HG03045 (cell line): ENCODE data around the gene HOMER2.
"Not testable (repeated sequence)": the region's sequence is repeated elsewhere in the genome, so short reads cannot be mapped to it uniquely, and the experiment has no call there.

Experiments
- ATAC-seq: cut with Tn5 transposase; IDR thresholded peaks from one replicate; pipeline ENCODE4 v1.9.1; 2021; ENCODE audit warnings: mild to moderate bottlenecking, moderate library complexity; ENCODE audit not compliant: unreplicated experiment

Gene HOMER2

GRCh38 chr15:82966671-82967071, 14.2 kb upstream of the HOMER2 start:
- ATAC-seq = peak; percentile 83

GRCh38 chr15:82964890-82965289, 12.4 kb upstream of the HOMER2 start:
- no peak for ATAC-seq

GRCh38 chr15:82963471-82964341, 11.2 kb upstream of the HOMER2 start:
- ATAC-seq = no peak

GRCh38 chr15:82960766-82961165, 8.2 kb upstream of the HOMER2 start:
- ATAC-seq = no peak

- ATAC-seq = no peak
Observed at GRCh38 chr15:82959423-82959822, 6.9 kb upstream of the HOMER2 start.

GRCh38 chr15:82958638-82959037, 6.1 kb upstream of the HOMER2 start:
- ATAC-seq = no peak

GRCh38 chr15:82951472-82952157, 905 bp downstream of the HOMER2 start:
- no peak for ATAC-seq

GRCh38 chr15:82950746-82951370, 1.7 kb downstream of the HOMER2 start:
- no peak for ATAC-seq

- ATAC-seq = no peak
Observed at GRCh38 chr15:82950295-82950694, 2.2 kb downstream of the HOMER2 start.

GRCh38 chr15:82946155-82946701, 6.3 kb downstream of the HOMER2 start:
- no peak for ATAC-seq

GRCh38 chr15:82945326-82945725, 7.2 kb downstream of the HOMER2 start:
- no peak for ATAC-seq

- ATAC-seq = no peak
Observed at GRCh38 chr15:82944821-82945220, 7.7 kb downstream of the HOMER2 start.

- no peak for ATAC-seq
Observed at GRCh38 chr15:82944056-82944455, 8.5 kb downstream of the HOMER2 start.

- ATAC-seq = no peak
Observed at GRCh38 chr15:82943176-82943575, 9.3 kb downstream of the HOMER2 start.

- no peak for ATAC-seq
Observed at GRCh38 chr15:82942691-82943090, 9.8 kb downstream of the HOMER2 start.

GRCh38 chr15:82939678-82940077, 12.8 kb downstream of the HOMER2 start:
- not testable (repeated sequence) for ATAC-seq

- ATAC-seq = no peak
Observed at GRCh38 chr15:82937712-82938058, 14.8 kb downstream of the HOMER2 start.

- no peak for ATAC-seq
Observed at GRCh38 chr15:82936966-82937711, 15.4 kb downstream of the HOMER2 start.

- ATAC-seq = no peak
Observed at GRCh38 chr15:82935382-82935781, 17.1 kb downstream of the HOMER2 start.

- ATAC-seq = no peak
Observed at GRCh38 chr15:82934100-82934880, 18.2 kb downstream of the HOMER2 start.
